ENCODE results near the gene NSUN2. TPM values are rescaled to one million over a fixed set of nuclear protein-coding genes. Genes with fewer than 3 reads are reported as not detected.

The NSUN2 gene
- total RNA-seq, 1 experiment from 2014 or later, result 155 TPM

DNA sequence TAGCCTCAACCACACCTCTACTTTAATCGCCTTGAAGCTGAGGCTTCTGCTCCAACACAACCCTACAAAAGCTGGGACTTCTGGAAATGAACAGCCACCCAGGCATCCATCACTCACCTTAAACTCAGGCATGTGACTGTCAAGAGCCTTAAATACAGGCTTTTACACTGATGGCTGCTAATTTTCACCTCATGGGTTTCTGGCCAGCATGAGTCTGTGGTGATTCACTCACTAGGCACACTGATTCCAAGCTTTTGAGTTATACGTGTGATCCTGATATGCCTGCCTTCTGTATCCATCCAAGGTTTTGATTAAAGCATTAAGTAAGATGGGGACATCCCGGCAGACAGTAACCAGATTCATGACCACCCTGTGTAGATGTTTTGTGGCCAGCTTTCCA, 8.9 kb downstream of the NSUN2 start:
- no peak for TF ChIP-seq EZH2 (IDR thresholded peaks at IDR 0.05; ENCODE audit: low read depth)
- TF ChIP-seq, protein P1, sequence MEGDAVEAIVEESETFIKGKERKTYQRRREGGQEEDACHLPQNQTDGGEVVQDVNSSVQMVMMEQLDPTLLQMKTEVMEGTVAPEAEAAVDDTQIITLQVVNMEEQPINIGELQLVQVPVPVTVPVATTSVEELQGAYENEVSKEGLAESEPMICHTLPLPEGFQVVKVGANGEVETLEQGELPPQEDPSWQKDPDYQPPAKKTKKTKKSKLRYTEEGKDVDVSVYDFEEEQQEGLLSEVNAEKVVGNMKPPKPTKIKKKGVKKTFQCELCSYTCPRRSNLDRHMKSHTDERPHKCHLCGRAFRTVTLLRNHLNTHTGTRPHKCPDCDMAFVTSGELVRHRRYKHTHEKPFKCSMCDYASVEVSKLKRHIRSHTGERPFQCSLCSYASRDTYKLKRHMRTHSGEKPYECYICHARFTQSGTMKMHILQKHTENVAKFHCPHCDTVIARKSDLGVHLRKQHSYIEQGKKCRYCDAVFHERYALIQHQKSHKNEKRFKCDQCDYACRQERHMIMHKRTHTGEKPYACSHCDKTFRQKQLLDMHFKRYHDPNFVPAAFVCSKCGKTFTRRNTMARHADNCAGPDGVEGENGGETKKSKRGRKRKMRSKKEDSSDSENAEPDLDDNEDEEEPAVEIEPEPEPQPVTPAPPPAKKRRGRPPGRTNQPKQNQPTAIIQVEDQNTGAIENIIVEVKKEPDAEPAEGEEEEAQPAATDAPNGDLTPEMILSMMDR (conservative IDR thresholded peaks at IDR 0.05), result no peak
- Histone ChIP-seq H3K4me3 (no peak overlapping the region), H4K20me1 (ENCODE audit: insufficient read depth) (peaks cover 69% of the 10 kb centered on the region), H3K27me3 (ENCODE audit: insufficient read depth, low read depth) (no peaks in the 10 kb centered on the region), H3K4me2 (no peak overlapping the region), H3K9me3 (ENCODE audit: insufficient read depth, low read depth) (no peaks in the 10 kb centered on the region), H3K9me2 (ENCODE audit: insufficient read depth) (no peaks in the 10 kb centered on the region), H3K4me1 (replicated peaks; ENCODE audit: insufficient read depth) (no peaks in the 10 kb centered on the region), H3K79me2 (ENCODE audit: low read depth) (peaks cover 84% of the 10 kb centered on the region), H3F3A (ENCODE audit: insufficient read depth, low read depth) (peaks cover 18% of the 10 kb centered on the region; the same call in 1 of the 2 replicates), H3K36me3 (ENCODE audit: low read depth) (peaks cover 91% of the 10 kb centered on the region), H2AFZ (no peak overlapping the region), H3K27ac (no peak overlapping the region)
- POLR2A ChIA-PET (ENCODE audit: unreplicated experiment), result no interaction called here
- no peak for DNase-seq
- no TSS peak for BruUV-seq (replicated peaks)
- CTCF ChIA-PET, result no interaction called here
- intact Hi-C loops (cut with micrococcal nuclease; ENCODE audit: unreplicated experiment), result no loop called here

DNA sequence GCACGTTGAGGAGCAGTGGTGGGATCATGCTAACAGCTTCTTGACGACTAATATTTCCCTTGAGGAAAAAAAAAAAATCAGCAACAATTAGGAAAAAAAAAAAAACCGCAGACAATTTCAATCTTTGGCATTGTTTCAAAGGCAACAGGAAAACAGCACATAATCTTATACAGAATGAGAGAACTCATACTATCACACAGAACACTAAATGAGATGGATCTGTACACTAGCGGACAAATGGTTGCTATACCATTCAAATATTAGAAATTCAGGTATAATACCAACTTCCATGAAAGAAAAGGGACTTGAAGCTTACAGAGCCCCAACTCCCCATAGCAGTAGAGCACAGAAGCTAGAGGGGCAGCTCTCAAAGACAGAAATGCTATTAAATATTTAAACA, 9.6 kb downstream of the NSUN2 start:
- Histone ChIP-seq H3K9me2 (ENCODE audit: insufficient read depth) (no peaks in the 10 kb centered on the region), H3F3A (ENCODE audit: insufficient read depth, low read depth) (peaks cover 25% of the 10 kb centered on the region), H4K20me1 (ENCODE audit: insufficient read depth) (peaks cover 69% of the 10 kb centered on the region), H3K4me1 (replicated peaks; ENCODE audit: insufficient read depth) (no peaks in the 10 kb centered on the region), H3K36me3 (ENCODE audit: low read depth) (peaks cover 91% of the 10 kb centered on the region), H3K79me2 (ENCODE audit: low read depth) (peaks cover 81% of the 10 kb centered on the region), H3K27ac (no peak overlapping the region), H2AFZ (no peak overlapping the region), H3K4me3 (no peak overlapping the region), H3K9me3 (ENCODE audit: insufficient read depth, low read depth) (no peaks in the 10 kb centered on the region), H3K27me3 (ENCODE audit: insufficient read depth, low read depth) (no peaks in the 10 kb centered on the region), H3K4me2 (no peak overlapping the region)
- POLR2A ChIA-PET (ENCODE audit: unreplicated experiment), result no interaction called here
- no peak for DNase-seq
- no TSS peak for BruUV-seq (replicated peaks)
- intact Hi-C loops (cut with micrococcal nuclease; ENCODE audit: unreplicated experiment), result no loop called here
- TF ChIP-seq EZH2 (IDR thresholded peaks at IDR 0.05; ENCODE audit: low read depth), result no peak
- TF ChIP-seq, protein P1 (conservative IDR thresholded peaks at IDR 0.05), result no peak
- CTCF ChIA-PET, result interaction anchor here (0.7 kb wide), 1 partner anchor 146 kb away, joined by 8 read pairs; no protein-coding TSS in a partner anchor

DNA sequence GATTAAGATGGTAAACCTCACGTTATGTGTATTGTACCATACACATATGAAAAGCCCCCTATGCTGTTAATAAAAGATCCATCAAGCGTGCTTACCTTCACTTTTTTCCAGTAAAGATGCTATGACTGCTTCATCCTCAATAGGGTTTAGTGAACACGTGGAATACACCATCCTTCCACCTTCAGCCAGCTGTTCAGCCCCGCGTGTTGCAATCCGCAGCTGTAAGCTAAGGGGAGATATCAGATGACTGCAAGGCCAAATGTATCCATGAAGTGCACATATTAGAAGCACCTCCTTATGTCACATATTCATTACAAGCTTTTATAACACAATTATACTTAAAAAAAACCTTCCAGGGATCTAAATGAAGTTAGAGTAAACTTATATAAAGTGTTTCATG, 16.2 kb downstream of the NSUN2 start:
- Histone ChIP-seq H3K79me2 (ENCODE audit: low read depth) (peaks cover 66% of the 10 kb centered on the region), H2AFZ (no peak overlapping the region), H4K20me1 (ENCODE audit: insufficient read depth) (peaks cover 91% of the 10 kb centered on the region), H3K4me3 (no peak overlapping the region), H3K4me1 (replicated peaks; ENCODE audit: insufficient read depth) (no peaks in the 10 kb centered on the region), H3K27me3 (ENCODE audit: insufficient read depth, low read depth) (no peaks in the 10 kb centered on the region), H3F3A (ENCODE audit: insufficient read depth, low read depth) (peaks cover 13% of the 10 kb centered on the region), H3K36me3 (ENCODE audit: low read depth) (peaks cover 77% of the 10 kb centered on the region), H3K27ac (no peak overlapping the region), H3K9me3 (ENCODE audit: insufficient read depth, low read depth) (no peaks in the 10 kb centered on the region), H3K4me2 (no peak overlapping the region), H3K9me2 (ENCODE audit: insufficient read depth) (no peaks in the 10 kb centered on the region)
- no TSS peak for BruUV-seq (replicated peaks)
- intact Hi-C loops (cut with micrococcal nuclease; ENCODE audit: unreplicated experiment), result no loop called here
- TF ChIP-seq, protein P1 (conservative IDR thresholded peaks at IDR 0.05), result no peak
- no peak for TF ChIP-seq EZH2 (IDR thresholded peaks at IDR 0.05; ENCODE audit: low read depth)
- DNase-seq, result no peak
- POLR2A ChIA-PET (ENCODE audit: unreplicated experiment), result interaction anchor here (0.7 kb wide), 1 partner anchor 1142 kb away, joined by 3 read pairs; no protein-coding TSS in a partner anchor
- CTCF ChIA-PET, result interaction anchor here (0.6 kb wide), 1 partner anchor 1122 kb away, joined by 3 read pairs; no protein-coding TSS in a partner anchor
